Keratinocyte (primary cell): ENCODE measurements around the gene PADI4. TPM values are rescaled to one million over a fixed set of nuclear protein-coding genes. Genes with fewer than 3 reads are reported as not detected.

ENCODE experiments used
- DNase-seq: peaks from one replicate; pipeline ENCODE4 v3.0.0-alpha.2; 2011; ENCODE audit warnings: low read depth, missing footprints, low spot score
- FAIRE-seq: peaks from 2 replicates; lab custom pipeline; 2011; peaks lifted over from hg19 to GRCh38; lab: Jason Lieb, UNC
- H2AFZ ChIP-seq: 2 replicates; pipeline ENCODE4 v1.6.0; 2012; ENCODE audit warnings: low read length, control low read depth, inconsistent platforms; ENCODE audit not compliant: control insufficient read depth
- H3K27ac ChIP-seq: 2 replicates; pipeline ENCODE4 v1.5.1; 2011; ENCODE audit warnings: low read length; ENCODE audit not compliant: control insufficient read depth, insufficient read depth
- H3K27me3 ChIP-seq: 3 replicates; pipeline ENCODE4 v1.6.0; 2011; ENCODE audit warnings: low read length; ENCODE audit not compliant: control insufficient read depth, insufficient read depth; ENCODE audit errors: extremely low read depth
- H3K36me3 ChIP-seq, 2 experiments: 2 replicates in 1 of 2; 3 replicates in 1 of 2; pipeline ENCODE4 v1.5.1; 2011; ENCODE audit warnings: low read length in 2 of 2, mild to moderate bottlenecking in 1 of 2; ENCODE audit not compliant: control insufficient read depth in 2 of 2, insufficient read depth in 2 of 2; ENCODE audit errors: extremely low read depth in 1 of 2
- H3K4me1 ChIP-seq: 3 replicates; pipeline ENCODE4 v1.5.1; 2011; ENCODE audit warnings: low read length; ENCODE audit not compliant: control insufficient read depth, insufficient read depth; ENCODE audit errors: extremely low read depth
- H3K4me2 ChIP-seq: 3 replicates; pipeline ENCODE4 v1.6.0; 2011; ENCODE audit warnings: low read depth, low read length; ENCODE audit not compliant: control insufficient read depth, insufficient read depth; ENCODE audit errors: extremely low read depth
- H3K4me3 ChIP-seq, 3 experiments: fragments of 200-600 bp in 1 of 3; sonication (generic) in 1 of 3; 2 replicates in 2 of 3; 3 replicates in 1 of 3; pipeline ENCODE4 v1.5.1; 2011 to 2016; ENCODE audit warnings: low read length in 3 of 3, mild to moderate bottlenecking in 3 of 3, control low read depth in 2 of 3, inconsistent platforms in 1 of 3, low read depth in 1 of 3, mixed read lengths in 1 of 3, mixed run types in 1 of 3, moderate library complexity in 1 of 3; ENCODE audit not compliant: control insufficient read depth in 2 of 3, insufficient read depth in 2 of 3; ENCODE audit errors: extremely low read depth in 1 of 3
- H3K79me2 ChIP-seq: 2 replicates; pipeline ENCODE4 v1.6.0; 2012; ENCODE audit warnings: low read length; ENCODE audit not compliant: control insufficient read depth, insufficient read depth
- H3K9ac ChIP-seq: 3 replicates; pipeline ENCODE4 v1.6.0; 2011; ENCODE audit warnings: low read length; ENCODE audit not compliant: control insufficient read depth, insufficient read depth; ENCODE audit errors: extremely low read depth
- H3K9me1 ChIP-seq: 3 replicates; pipeline ENCODE4 v1.6.0; 2011; ENCODE audit warnings: low read length; ENCODE audit not compliant: control insufficient read depth, insufficient read depth; ENCODE audit errors: extremely low read depth
- H3K9me3 ChIP-seq: 2 replicates; pipeline ENCODE4 v1.5.1; 2012; ENCODE audit warnings: low read depth, low read length; ENCODE audit not compliant: control insufficient read depth
- H4K20me1 ChIP-seq: 3 replicates; pipeline ENCODE4 v1.6.0; 2011; ENCODE audit warnings: low read length; ENCODE audit not compliant: control insufficient read depth, insufficient read depth; ENCODE audit errors: extremely low read depth
- CTCF ChIP-seq, 3 experiments: IDR thresholded peaks in 1 of 3; conservative IDR thresholded peaks in 1 of 3; optimal IDR thresholded peaks in 1 of 3; 2 replicates in 2 of 3; 3 replicates in 1 of 3; pipeline versions ENCODE3 to v1.5.1; 2011; ENCODE audit warnings: low read length in 3 of 3, mild to moderate bottlenecking in 3 of 3, moderate library complexity in 2 of 3, control low read depth in 1 of 3, inconsistent platforms in 1 of 3; ENCODE audit not compliant: insufficient read depth in 2 of 3; ENCODE audit errors: extremely low read depth in 1 of 3
- EZH2 ChIP-seq: IDR thresholded peaks from one replicate; pipeline ENCODE4 v1.6.1; 2012; ENCODE audit warnings: inconsistent platforms, mild to moderate bottlenecking, low read length, moderate library complexity
- dilution Hi-C: fragments of 300-500 bp; cut with MboI; formaldehyde crosslinking; loops from one replicate; pipeline ENCODE4 v1.7.0; 2020; ENCODE audit warnings: low sequenced_read_pairs; ENCODE audit not compliant: extremely low pct_ligation_motif_present
- polyA plus RNA-seq, 5 experiments: library from polyadenylated mRNA; depleted of rRNA in 3 of 5; stranded (reverse) in 3 of 5; stranded (forward) in 1 of 5; unstranded in 1 of 5; fragments of >200 nt; gene quantifications; 1 replicate in 1 of 5; 2 replicates in 3 of 5; 3 replicates in 1 of 5; pipeline versions ENCODE4 v1.2.1 to v1.2.3, GENCODE V29; 2011 to 2012; ENCODE audit warnings: missing spikeins in 2 of 5, low read depth in 1 of 5, low replicate concordance in 1 of 5

Gene PADI4
- polyA plus RNA-seq, 1 donor (not counting 4 experiments of a cell fraction or from before 2014, with no cell fraction given): 0.03 TPM

GRCh38 chr1:17272066-17272465 is 35.9 kb upstream of the PADI4 start:
- TF ChIP-seq CTCF (optimal IDR thresholded peaks at IDR 0.05 in 1 of 3, IDR thresholded peaks at IDR 0.05 in 1 of 3, conservative IDR thresholded peaks at IDR 0.05 in 1 of 3; ENCODE audit: extremely low read depth in 1 of 3, insufficient read depth in 2 of 3, low read length in 3 of 3) (no peak), EZH2 (no peak)
- H3K27me3 ChIP-seq: no peaks in the 10 kb centered on the region
- peaks cover 0 to 1% of the 10 kb centered on the region in 2 experiments for H3K36me3 ChIP-seq
- no peaks in the 10 kb centered on the region for H3K9me1 ChIP-seq
- no peaks in the 10 kb centered on the region for H3K9me3 ChIP-seq
- FAIRE-seq (no peak), DNase-seq (no peak)
- H3K4me1 ChIP-seq: peaks cover 14% of the 10 kb centered on the region
- H3K4me3 ChIP-seq: no peak overlapping the region
- no peak overlapping the region for H3K4me2 ChIP-seq
- no peak overlapping the region for H3K9ac ChIP-seq
- dilution Hi-C loops: no loop called here
- no peaks in the 10 kb centered on the region for H4K20me1 ChIP-seq
- no peaks in the 10 kb centered on the region for H3K79me2 ChIP-seq
- no peak overlapping the region for H3K27ac ChIP-seq
- H2AFZ ChIP-seq: no peak overlapping the region

GRCh38 chr1:17272646-17273045 is 35.4 kb upstream of the PADI4 start:
- Histone ChIP-seq H3K27me3 (no peaks in the 10 kb centered on the region), H3K4me3 (no peak overlapping the region), H3K9ac (no peak overlapping the region), H3K9me1 (no peaks in the 10 kb centered on the region), H3K79me2 (no peaks in the 10 kb centered on the region), H3K4me1 (peaks cover 14% of the 10 kb centered on the region), H3K36me3 (peaks cover 0 to 1% of the 10 kb centered on the region in 2 experiments), H3K4me2 (no peak overlapping the region), H3K27ac (no peak overlapping the region), H2AFZ (no peak overlapping the region), H3K9me3 (no peaks in the 10 kb centered on the region), H4K20me1 (no peaks in the 10 kb centered on the region)
- dilution Hi-C loops: no loop called here
- no peak for TF ChIP-seq CTCF (optimal IDR thresholded peaks at IDR 0.05 in 1 of 3, IDR thresholded peaks at IDR 0.05 in 1 of 3, conservative IDR thresholded peaks at IDR 0.05 in 1 of 3; ENCODE audit: extremely low read depth in 1 of 3, insufficient read depth in 2 of 3, low read length in 3 of 3)
- no peak for TF ChIP-seq EZH2
- DNase-seq: no peak
- no peak for FAIRE-seq
